Neural progenitor cell (in vitro differentiated cells): ENCODE measurements around the gene RNU11.

Source experiments
- CTCF ChIP-seq: fragments of 200-600 bp; sonication (generic); IDR thresholded peaks from 2 replicates; pipeline ENCODE4 v1.5.1; 2017; ENCODE audit warnings: antibody characterized with exemption, mild to moderate bottlenecking
- EZH2 ChIP-seq: fragments of 200-600 bp; sonication (generic); IDR thresholded peaks from 2 replicates; pipeline ENCODE4 v1.6.1; 2017; ENCODE audit warnings: antibody characterized with exemption, mild to moderate bottlenecking, moderate library complexity

GRCh38 chr1:28632560-28632959 lies 15.8 kb upstream of the RNU11 start:
- no peak for TF ChIP-seq CTCF
- no peak for TF ChIP-seq EZH2
